Measurements from ENCODE around the gene SEL1L2. TPM values are rescaled to one million over a fixed set of nuclear protein-coding genes. Genes with fewer than 3 reads are reported as not detected.

Gene SEL1L2
- polyA plus RNA-seq, 1 experiment = not detected

- no peaks in the 10 kb centered on the region for H3K27me3 ChIP-seq (ENCODE audit: control insufficient read depth, insufficient read depth, low read length)
- POLR2A ChIA-PET = no interaction called here
- CTCF ChIA-PET = no interaction called here
- no peak for DNase-seq (ENCODE audit: low read depth, low spot score)
- no peak overlapping the region for H3K4me3 ChIP-seq (ENCODE audit: low read depth, low read length)
- H3K9me3 ChIP-seq (ENCODE audit: control insufficient read depth, insufficient read depth, low read length) = no peaks in the 10 kb centered on the region
- TF ChIP-seq CTCF (IDR thresholded peaks at IDR 0.05; ENCODE audit: low read depth, low read length) = no peak
- no peak overlapping the region for H3K27ac ChIP-seq (ENCODE audit: low read depth, low read length)
Observed at GRCh38 chr20:13813910-13814309, 176.5 kb downstream of the SEL1L2 start.

GRCh38 chr20:13810446-13810845 lies 180.0 kb downstream of the SEL1L2 start:
- Histone ChIP-seq H3K4me3 (ENCODE audit: low read depth, low read length) (no peak overlapping the region), H3K9me3 (ENCODE audit: control insufficient read depth, insufficient read depth, low read length) (no peaks in the 10 kb centered on the region), H3K27ac (ENCODE audit: low read depth, low read length) (no peak overlapping the region), H3K27me3 (ENCODE audit: control insufficient read depth, insufficient read depth, low read length) (no peaks in the 10 kb centered on the region)
- no peak for TF ChIP-seq CTCF (IDR thresholded peaks at IDR 0.05; ENCODE audit: low read depth, low read length)
- CTCF ChIA-PET = interaction anchor here (1.0 to 5.6 kb wide), 2 partner anchors 9 to 23 kb away, joined by 3 to 43 read pairs; no protein-coding TSS in a partner anchor
- POLR2A ChIA-PET = no interaction called here
- no peak for DNase-seq (ENCODE audit: low read depth, low spot score)

DNA sequence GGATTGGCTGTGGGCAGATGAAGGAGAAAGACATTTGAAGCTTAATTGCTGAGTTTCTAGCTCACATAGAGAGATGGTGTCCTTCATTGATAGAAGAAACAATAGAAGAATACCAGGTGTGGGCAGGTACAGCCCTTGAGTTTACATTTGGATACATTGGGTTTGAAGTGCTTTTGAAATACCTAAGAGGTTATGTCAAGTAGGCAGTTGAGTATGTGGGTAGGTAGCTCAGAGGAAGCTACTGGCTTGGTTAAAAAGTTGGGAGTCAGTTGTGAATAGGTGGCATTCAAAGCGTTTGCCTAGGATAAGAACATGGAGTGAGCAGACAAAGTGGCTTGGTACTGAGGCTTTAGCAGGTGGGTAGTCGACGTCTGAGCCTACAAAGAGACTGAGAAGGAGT lies 180.6 kb downstream of the SEL1L2 start:
- H3K4me3 ChIP-seq (ENCODE audit: low read depth, low read length) = no peak overlapping the region
- DNase-seq (ENCODE audit: low read depth, low spot score) = no peak
- no peak for TF ChIP-seq CTCF (IDR thresholded peaks at IDR 0.05; ENCODE audit: low read depth, low read length)
- POLR2A ChIA-PET = no interaction called here
- CTCF ChIA-PET = interaction anchor here (1.0 to 5.6 kb wide), 2 partner anchors 9 to 22 kb away, joined by 3 to 43 read pairs; no protein-coding TSS in a partner anchor
- no peaks in the 10 kb centered on the region for H3K27me3 ChIP-seq (ENCODE audit: control insufficient read depth, insufficient read depth, low read length)
- H3K9me3 ChIP-seq (ENCODE audit: control insufficient read depth, insufficient read depth, low read length) = no peaks in the 10 kb centered on the region
- no peak overlapping the region for H3K27ac ChIP-seq (ENCODE audit: low read depth, low read length)

- Histone ChIP-seq H3K4me3 (ENCODE audit: low read depth, low read length) (no peak overlapping the region), H3K27ac (ENCODE audit: low read depth, low read length) (no peak overlapping the region), H3K9me3 (ENCODE audit: control insufficient read depth, insufficient read depth, low read length) (no peaks in the 10 kb centered on the region), H3K27me3 (ENCODE audit: control insufficient read depth, insufficient read depth, low read length) (no peaks in the 10 kb centered on the region)
- ChIA-PET CTCF (interaction anchor here (5.6 kb wide), 1 partner anchor 10 kb away, joined by 43 read pairs; no protein-coding TSS in a partner anchor), POLR2A (no interaction called here)
- TF ChIP-seq CTCF (IDR thresholded peaks at IDR 0.05; ENCODE audit: low read depth, low read length) = no peak
- DNase-seq (ENCODE audit: low read depth, low spot score) = no peak
Observed at GRCh38 chr20:13809373-13809772, 181.0 kb downstream of the SEL1L2 start.

GRCh38 chr20:13800728-13801134 lies 189.7 kb downstream of the SEL1L2 start:
- ChIA-PET CTCF (interaction anchor here (1.9 to 6.7 kb wide), 3 partner anchors 12 to 28 kb away, joined by 5 to 40 read pairs (median 30); no protein-coding TSS in a partner anchor), POLR2A (interaction anchor here (1.1 kb wide), 1 partner anchor 16 kb away, joined by 3 read pairs; the partner anchor contains the start of genes ESF1 and NDUFAF5)
- Histone ChIP-seq H3K4me3 (ENCODE audit: low read depth, low read length) (no peak overlapping the region), H3K9me3 (ENCODE audit: control insufficient read depth, insufficient read depth, low read length) (no peaks in the 10 kb centered on the region), H3K27ac (ENCODE audit: low read depth, low read length) (no peak overlapping the region), H3K27me3 (ENCODE audit: control insufficient read depth, insufficient read depth, low read length) (no peaks in the 10 kb centered on the region)
- no peak for TF ChIP-seq CTCF (IDR thresholded peaks at IDR 0.05; ENCODE audit: low read depth, low read length)
- peak; percentile 78 for DNase-seq (ENCODE audit: low read depth, low spot score)

All from AG04450 (cell line).